SK-N-DZ (cell line): ENCODE data around the gene UCKL1. TPM values are rescaled to one million over a fixed set of nuclear protein-coding genes. Genes with fewer than 3 reads are reported as not detected.
"Not testable (repeated sequence)": the region's sequence is repeated elsewhere in the genome, so short reads cannot be mapped to it uniquely, and the experiment has no call there.

ENCODE experiments used
- DNase-seq: peaks from one replicate; pipeline ENCODE4 v3.0.0-alpha.2; 2015; ENCODE audit warnings: low spot score
- polyA plus RNA-seq, 2 experiments: library from polyadenylated mRNA; depleted of rRNA; stranded (reverse); fragments of >200 nt; gene quantifications; 2 replicates each; pipeline ENCODE4 v1.2.3, GENCODE V29; 2014

Gene UCKL1
- 37.5 and 37.9 TPM in 2 replicates for polyA plus RNA-seq (2014; cell fraction: cytosol; rRNA removed)
- polyA plus RNA-seq (2014; cell fraction: nucleus; rRNA removed) = 113 and 219 TPM in 2 replicates

- DNase-seq = peak; percentile 90
Observed at GRCh38 chr20:63955827-63956663, at the start of gene UCKL1. TSS of gene UCKL1 (minus strand) at chr20:63956416. CDS start at chr20:63956372, 44 bp downstream.

- no peak for DNase-seq
Observed at GRCh38 chr20:64005394-64005793, 49.2 kb upstream of the UCKL1 start.

GRCh38 chr20:64003960-64004725 lies 47.9 kb upstream of the UCKL1 start:
- no peak for DNase-seq

GRCh38 chr20:64001607-64002011 lies 45.4 kb upstream of the UCKL1 start:
- DNase-seq = no peak

- DNase-seq = no peak
Observed at GRCh38 chr20:64000906-64001305, 44.7 kb upstream of the UCKL1 start.

GRCh38 chr20:63982937-63983336 lies 26.7 kb upstream of the UCKL1 start:
- DNase-seq = no peak

- peak; percentile 99 for DNase-seq
Observed at GRCh38 chr20:63980806-63981728, 24.9 kb upstream of the UCKL1 start, which contains the start of gene PRPF6. TSS of gene PRPF6 (plus strand) at chr20:63981132. CDS start at chr20:63981246, 114 bp downstream.

GRCh38 chr20:63980317-63980805 lies 24.1 kb upstream of the UCKL1 start:
- DNase-seq = no peak

GRCh38 chr20:63979557-63980316 lies 23.5 kb upstream of the UCKL1 start, which contains the start of gene SAMD10:
TSS of gene SAMD10 (minus strand) at chr20:63979642. CDS start at chr20:63979467, 175 bp downstream.
- peak; percentile 75 for DNase-seq

- DNase-seq = no peak
Observed at GRCh38 chr20:63979229-63979556, 23.0 kb upstream of the UCKL1 start.

- peak; percentile 67 for DNase-seq
Observed at GRCh38 chr20:63978319-63979228, 22.4 kb upstream of the UCKL1 start.

- DNase-seq = peak; percentile 34
Observed at GRCh38 chr20:63977739-63978276, 21.6 kb upstream of the UCKL1 start.

- DNase-seq = peak; percentile 27
Observed at GRCh38 chr20:63976980-63977738, 20.9 kb upstream of the UCKL1 start.

GRCh38 chr20:63976511-63976910 lies 20.3 kb upstream of the UCKL1 start:
- DNase-seq = not testable (repeated sequence)

GRCh38 chr20:63974402-63975200 lies 18.4 kb upstream of the UCKL1 start:
- DNase-seq = peak; percentile 25

GRCh38 chr20:63973636-63974401 lies 17.6 kb upstream of the UCKL1 start:
- peak; percentile 89 for DNase-seq

GRCh38 chr20:63973160-63973479 lies 16.9 kb upstream of the UCKL1 start:
- no peak for DNase-seq
